ENCODE measurements around the gene WDR48.

WDR48 gene

GRCh38 chr3:39094851-39095677 is 43.2 kb downstream of the WDR48 start:
- H3K4me3 ChIP-seq (replicated peaks in 1 of 2; ENCODE audit: low read depth in 2 of 2, low read length in 2 of 2) = no peak overlapping the region
- no peak for DNase-seq (ENCODE audit: low read depth in 2 of 2)
- TF ChIP-seq CTCF (IDR thresholded peaks at IDR 0.05; ENCODE audit: low read depth, low read length) = no peak

GRCh38 chr3:39095778-39096177 is 44.0 kb downstream of the WDR48 start:
- H3K4me3 ChIP-seq (replicated peaks in 1 of 2; ENCODE audit: low read depth in 2 of 2, low read length in 2 of 2) = no peak overlapping the region
- no peak for TF ChIP-seq CTCF (IDR thresholded peaks at IDR 0.05; ENCODE audit: low read depth, low read length)
- no peak for DNase-seq (ENCODE audit: low read depth in 2 of 2)

GRCh38 chr3:39096775-39097174 is 45.0 kb downstream of the WDR48 start:
- H3K4me3 ChIP-seq (replicated peaks in 1 of 2; ENCODE audit: low read depth in 2 of 2, low read length in 2 of 2) = no peak overlapping the region
- TF ChIP-seq CTCF (IDR thresholded peaks at IDR 0.05; ENCODE audit: low read depth, low read length) = no peak
- peak; percentile 16 to 42 for DNase-seq (ENCODE audit: low read depth in 2 of 2)

GRCh38 chr3:39097716-39098472 is 46.1 kb downstream of the WDR48 start:
- TF ChIP-seq CTCF (IDR thresholded peaks at IDR 0.05; ENCODE audit: low read depth, low read length) = no peak
- no peak for DNase-seq (ENCODE audit: low read depth in 2 of 2)
- H3K4me3 ChIP-seq (replicated peaks in 1 of 2; ENCODE audit: low read depth in 2 of 2, low read length in 2 of 2) = no peak overlapping the region

- no peak for TF ChIP-seq CTCF (IDR thresholded peaks at IDR 0.05; ENCODE audit: low read depth, low read length)
Measured at GRCh38 chr3:39098473-39099000, 46.7 kb downstream of the WDR48 start.

GRCh38 chr3:39099242-39099641 is 47.4 kb downstream of the WDR48 start:
- DNase-seq (ENCODE audit: low read depth in 2 of 2) = no peak
- no peak for TF ChIP-seq CTCF (IDR thresholded peaks at IDR 0.05; ENCODE audit: low read depth, low read length)

More at GRCh38 chr3:39098473-39099000, 46.7 kb downstream of the WDR48 start:
- no peak overlapping the region for H3K4me3 ChIP-seq (replicated peaks in 1 of 2; ENCODE audit: low read depth in 2 of 2, low read length in 2 of 2)
- no peak for DNase-seq (ENCODE audit: low read depth in 2 of 2)

More at GRCh38 chr3:39099242-39099641, 47.4 kb downstream of the WDR48 start:
- H3K4me3 ChIP-seq (replicated peaks in 1 of 2; ENCODE audit: low read depth in 2 of 2, low read length in 2 of 2) = no peak overlapping the region

Data from cardiac fibroblast (primary cell).